ENCODE data around the gene RIBC1. TPM values are rescaled to one million over a fixed set of nuclear protein-coding genes. Genes with fewer than 3 reads are reported as not detected.

Gene RIBC1
- total RNA-seq, 1 experiment from 2014 or later = 0.61 TPM

DNA sequence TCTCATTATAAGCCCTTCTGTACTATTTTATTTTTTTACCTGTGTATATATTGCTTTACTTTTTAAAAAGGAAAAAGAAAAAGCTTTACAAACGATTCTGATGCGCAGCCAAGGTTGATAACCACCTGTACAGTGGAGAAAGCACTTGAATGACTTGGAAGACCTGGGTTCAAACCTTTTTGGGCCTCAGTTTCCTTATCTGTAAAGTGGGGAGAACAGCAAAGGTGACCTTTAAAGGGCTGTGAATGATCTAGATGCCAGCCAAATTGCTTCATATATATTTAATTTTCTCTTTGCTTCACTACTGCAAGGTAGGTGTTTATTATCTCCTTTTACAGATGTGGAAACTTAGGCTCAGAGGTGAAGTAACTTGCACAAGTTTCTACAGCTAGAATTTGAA lies 45.2 kb upstream of the RIBC1 start:
- ATAC-seq (no peak), DNase-seq (ENCODE audit: low read depth, low spot score) (no peak)
- BruUV-seq (replicated peaks) = no TSS peak
- Histone ChIP-seq H3K4me1 (ENCODE audit: control insufficient read depth in 1 of 2, insufficient read depth in 2 of 2, low read length in 2 of 2) (no peaks in the 10 kb centered on the region), H3K9ac (ENCODE audit: low read length) (no peak overlapping the region), H3K9me2 (ENCODE audit: insufficient read depth) (no peaks in the 10 kb centered on the region), H3K79me2 (ENCODE audit: insufficient read depth, low read length) (no peaks in the 10 kb centered on the region), H3K4me2 (ENCODE audit: low read length) (no peak overlapping the region), H2AFZ (ENCODE audit: low read depth, low read length, poor library complexity, severe bottlenecking) (no peak overlapping the region), H3K4me3 (replicated peaks in 1 of 2; ENCODE audit: low read depth in 1 of 2, low read length in 2 of 2) (no peak overlapping the region), H3K36me3 (ENCODE audit: control insufficient read depth in 1 of 2, insufficient read depth in 2 of 2, low read length in 2 of 2) (peaks cover 4 to 15% of the 10 kb centered on the region in 2 experiments; a peak in 2 of 4 replicates), H3K27ac (ENCODE audit: low read depth, low read length) (no peak overlapping the region), H3K9me3 (ENCODE audit: control insufficient read depth in 1 of 2, insufficient read depth in 1 of 2, low read depth in 1 of 2, low read length in 2 of 2) (no peaks in the 10 kb centered on the region), H3K27me3 (ENCODE audit: insufficient read depth, low read length) (no peaks in the 10 kb centered on the region), H4K20me1 (ENCODE audit: insufficient read depth) (no peaks in the 10 kb centered on the region)
- ChIA-PET CTCF (no interaction called here), POLR2A (no interaction called here), RAD21 (ENCODE audit: low non-redundant PET in 1 of 2, low total read pairs in 2 of 2, uncharacterized antibody in 2 of 2, unreplicated experiment in 2 of 2) (no interaction called here)
- TF ChIP-seq EZH2phosphoT487 (IDR thresholded peaks at IDR 0.05; ENCODE audit: borderline replicate concordance) (no peak), POLR2A (IDR thresholded peaks at IDR 0.05; ENCODE audit: borderline replicate concordance, extremely low read depth, insufficient read depth, insufficient read length) (no peak), POLR2AphosphoS5 (IDR thresholded peaks at IDR 0.05; ENCODE audit: low read depth, low read length) (no peak), CBX3 (IDR thresholded peaks at IDR 0.05; ENCODE audit: low read depth) (no peak), EGR1 (IDR thresholded peaks at IDR 0.05; ENCODE audit: low read depth) (no peak)
- intact Hi-C loops (cut with micrococcal nuclease) = no loop called here

DNA sequence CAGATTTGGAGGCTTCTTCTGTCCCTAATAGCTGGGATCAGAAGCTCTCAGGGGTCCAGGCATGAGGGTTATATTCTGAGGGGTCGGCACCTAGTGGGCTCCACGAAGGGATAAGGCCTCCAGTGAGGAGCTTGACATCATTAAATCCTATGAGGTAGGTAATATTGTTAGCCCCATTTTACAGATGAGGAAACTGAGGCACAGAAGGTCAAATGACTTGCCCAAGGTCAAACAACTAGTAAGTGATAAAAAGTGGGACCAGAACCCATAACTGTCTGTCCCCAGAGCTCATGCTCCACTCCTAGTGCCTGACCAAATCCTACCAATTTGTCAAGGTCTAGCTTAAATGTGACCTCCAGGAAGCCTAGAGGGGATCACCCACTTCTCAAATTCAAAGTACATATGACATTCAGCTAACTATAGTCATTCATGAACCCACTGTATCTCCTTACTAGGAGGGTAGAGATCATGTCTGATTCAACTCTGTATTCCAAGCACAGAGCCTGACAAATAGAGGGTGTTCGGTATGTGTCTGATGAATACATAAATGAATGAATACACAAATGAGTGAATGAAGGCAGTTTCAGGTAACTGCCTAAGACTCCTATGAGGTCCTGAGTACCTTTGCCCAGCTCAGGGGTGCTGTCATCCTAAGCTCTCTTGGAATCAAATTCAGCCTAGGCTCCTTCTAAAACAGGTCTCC lies 43.5 kb upstream of the RIBC1 start:
- DNase-seq (ENCODE audit: low read depth, low spot score) (no peak), ATAC-seq (no peak)
- POLR2A ChIA-PET = interaction anchor here (1.3 kb wide), 1 partner anchor 44 kb away, joined by 3 read pairs; the partner anchor contains the start of genes RIBC1 and SMC1A
- Histone ChIP-seq H3K79me2 (ENCODE audit: insufficient read depth, low read length) (no peaks in the 10 kb centered on the region), H3K9ac (ENCODE audit: low read length) (no peak overlapping the region), H3K4me1 (ENCODE audit: control insufficient read depth in 1 of 2, insufficient read depth in 2 of 2, low read length in 2 of 2) (no peaks in the 10 kb centered on the region), H3K27me3 (ENCODE audit: insufficient read depth, low read length) (no peaks in the 10 kb centered on the region), H3K36me3 (ENCODE audit: control insufficient read depth in 1 of 2, insufficient read depth in 2 of 2, low read length in 2 of 2) (peaks cover 4 to 22% of the 10 kb centered on the region in 2 experiments; a peak in 2 of 4 replicates), H4K20me1 (ENCODE audit: insufficient read depth) (no peaks in the 10 kb centered on the region), H3K9me3 (ENCODE audit: control insufficient read depth in 1 of 2, insufficient read depth in 1 of 2, low read depth in 1 of 2, low read length in 2 of 2) (no peaks in the 10 kb centered on the region), H2AFZ (ENCODE audit: low read depth, low read length, poor library complexity, severe bottlenecking) (no peak overlapping the region), H3K4me3 (replicated peaks in 1 of 2; ENCODE audit: low read depth in 1 of 2, low read length in 2 of 2) (no peak overlapping the region), H3K4me2 (ENCODE audit: low read length) (no peak overlapping the region), H3K27ac (ENCODE audit: low read depth, low read length) (no peak overlapping the region), H3K9me2 (ENCODE audit: insufficient read depth) (no peaks in the 10 kb centered on the region)
- TF ChIP-seq, protein P1, sequence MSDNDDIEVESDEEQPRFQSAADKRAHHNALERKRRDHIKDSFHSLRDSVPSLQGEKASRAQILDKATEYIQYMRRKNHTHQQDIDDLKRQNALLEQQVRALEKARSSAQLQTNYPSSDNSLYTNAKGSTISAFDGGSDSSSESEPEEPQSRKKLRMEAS (IDR thresholded peaks at IDR 0.05) = no peak
- no peak for TF ChIP-seq FOSL1 (IDR thresholded peaks at IDR 0.05; ENCODE audit: low read depth)
- TF ChIP-seq RAD21 (IDR thresholded peaks at IDR 0.05; ENCODE audit: low read depth) = no peak
- no peak for TF ChIP-seq ATF3 (IDR thresholded peaks at IDR 0.05)
- RAD21 ChIA-PET (ENCODE audit: low non-redundant PET in 1 of 2, low total read pairs in 2 of 2, uncharacterized antibody in 2 of 2, unreplicated experiment in 2 of 2) = no interaction called here
- CTCF ChIA-PET = no interaction called here
- BruUV-seq (replicated peaks) = no TSS peak
- intact Hi-C loops (cut with micrococcal nuclease) = no loop called here
